Esophagus squamous epithelium (tissue), 5 donors: Measurements from ENCODE around the gene PUM1. TPM values are rescaled to one million over a fixed set of nuclear protein-coding genes. Genes with fewer than 3 reads are reported as not detected.

Experiments
- DNase-seq: peaks from one replicate; lab custom pipeline; 2025; lab: John Stamatoyannopoulos, UW
- H3K27ac ChIP-seq, 4 donors: fragments of 200-600 bp; sonication (generic); one replicate each; pipeline ENCODE4 v1.5.1; 2016 to 2019; ENCODE audit warnings: mild to moderate bottlenecking in 1 of 4
- H3K27me3 ChIP-seq, 4 donors: fragments of 200-600 bp; sonication (generic); 1 replicate in 3 of 4; 2 replicates in 1 of 4; pipeline versions ENCODE4 v1.5.1 to v1.6.0; 2017 to 2021; ENCODE audit warnings: antibody characterized with exemption in 1 of 4
- H3K36me3 ChIP-seq, 3 donors: fragments of 200-600 bp; sonication (generic); one replicate each; pipeline ENCODE4 v1.5.1; 2016 to 2019
- H3K4me1 ChIP-seq, 3 donors: fragments of 200-600 bp; sonication (generic); one replicate each; pipeline ENCODE4 v1.5.1; 2017 to 2019
- H3K4me3 ChIP-seq, 4 donors: fragments of 200-600 bp; sonication (generic); 1 replicate in 3 of 4; 2 replicates in 1 of 4; pipeline ENCODE4 v1.5.1; 2016 to 2019; ENCODE audit warnings: mild to moderate bottlenecking in 2 of 4, moderate library complexity in 1 of 4
- H3K9me3 ChIP-seq, 3 donors: fragments of 200-600 bp; sonication (generic); one replicate each; pipeline ENCODE4 v1.5.1; 2016 to 2019
- CTCF ChIP-seq, 6 experiments: fragments of 450-650 bp in 4 of 6; fragments of 200-600 bp in 2 of 6; sonication (generic) in 2 of 6; IDR thresholded peaks; one replicate each; pipeline ENCODE4 v1.5.1; 2016 to 2019; ENCODE audit warnings: antibody characterized with exemption in 6 of 6, mild to moderate bottlenecking in 4 of 6, moderate library complexity in 4 of 6
- POLR2A ChIP-seq, 4 donors: fragments of 450-650 bp; IDR thresholded peaks; one replicate each; pipeline ENCODE4 v1.6.1; 2017; ENCODE audit warnings: antibody characterized with exemption in 4 of 4, mild to moderate bottlenecking in 4 of 4, moderate library complexity in 3 of 4
- WGBS, 2 donors: methylation state at CpG; one replicate each; pipeline ENCODE4 v1.1.5; 2018; 5-methylcytosine and 5-hydroxymethylcytosine counted together
- intact Hi-C: fragments of 100-400 bp; cut with DNase I; formaldehyde crosslinking; loops from one replicate; pipeline ENCODE4 v1.15.0; 2022
- total RNA-seq, 4 donors: library from RNA; depleted of rRNA; stranded (reverse); fragments of >200 nt; gene quantifications; one replicate each; pipeline ENCODE4 v1.1.0, GENCODE V29; 2016
- donor health status: DM: yes; HTN: yes; CAD: no.

Gene PUM1
- total RNA-seq, 4 donors from 2014 or later = 41.6 to 88.1 (median 53.9) TPM

GRCh38 chr1:30928789-30929134 is 136.8 kb downstream of the PUM1 start:
- H3K27ac ChIP-seq = no peak overlapping the region
- intact Hi-C loops = no loop called here
- peaks cover 0 to 4% (median 0%) of the 10 kb centered on the region in 3 donors for H3K4me1 ChIP-seq
- H3K4me3 ChIP-seq = no peak overlapping the region
- H3K9me3 ChIP-seq = no peaks in the 10 kb centered on the region
- no peak for DNase-seq
- H3K27me3 ChIP-seq = no peaks in the 10 kb centered on the region
- 86 to 90% methylated on average over 2 of the region's 2 CpGs for WGBS, 2 donors
- TF ChIP-seq POLR2A (IDR thresholded peaks at IDR 0.05) (no peak), CTCF (IDR thresholded peaks at IDR 0.05) (no peak)
- peaks cover 3 to 35% (median 5%) of the 10 kb centered on the region in 3 donors for H3K36me3 ChIP-seq

GRCh38 chr1:30928171-30928570 is 137.3 kb downstream of the PUM1 start:
- H3K9me3 ChIP-seq = no peaks in the 10 kb centered on the region

GRCh38 chr1:30927448-30927847 is 138.1 kb downstream of the PUM1 start:
- Histone ChIP-seq H3K27ac (no peak overlapping the region), H3K9me3 (no peaks in the 10 kb centered on the region), H3K4me1 (no peaks in the 10 kb centered on the region), H3K4me3 (no peak overlapping the region), H3K27me3 (no peaks in the 10 kb centered on the region), H3K36me3 (peaks cover 0 to 22% (median 5%) of the 10 kb centered on the region in 3 donors)
- 47 to 72% methylated on average over 3 of the region's 3 CpGs for WGBS, 2 donors
- intact Hi-C loops = no loop called here
- no peak for DNase-seq
- TF ChIP-seq POLR2A (IDR thresholded peaks at IDR 0.05) (no peak), CTCF (IDR thresholded peaks at IDR 0.05) (no peak)

More at GRCh38 chr1:30928171-30928570, 137.3 kb downstream of the PUM1 start:
- Histone ChIP-seq H3K4me3 (no peak overlapping the region), H3K36me3 (peaks cover 0 to 30% (median 5%) of the 10 kb centered on the region in 3 donors), H3K27ac (no peak overlapping the region), H3K4me1 (no peaks in the 10 kb centered on the region), H3K27me3 (no peaks in the 10 kb centered on the region)
- 74 to 76% methylated on average over 7 of the region's 7 CpGs for WGBS, 2 donors
- intact Hi-C loops = no loop called here
- no peak for TF ChIP-seq POLR2A (IDR thresholded peaks at IDR 0.05)
- TF ChIP-seq CTCF (IDR thresholded peaks at IDR 0.05) = no peak
- no peak for DNase-seq

- no peaks in the 10 kb centered on the region for H3K27me3 ChIP-seq
- H3K9me3 ChIP-seq = no peaks in the 10 kb centered on the region
- intact Hi-C loops = no loop called here
- no peaks in the 10 kb centered on the region for H3K4me1 ChIP-seq
- H3K4me3 ChIP-seq = no peak overlapping the region
- no peak for TF ChIP-seq POLR2A (IDR thresholded peaks at IDR 0.05)
- TF ChIP-seq CTCF (IDR thresholded peaks at IDR 0.05) = no peak
- H3K36me3 ChIP-seq = no peaks in the 10 kb centered on the region
- H3K27ac ChIP-seq = no peak overlapping the region
- no peak for DNase-seq
- 64 to 77% methylated on average over 1 of the region's 1 CpG for whole genome bisulfite sequencing, 2 donors
Measured at GRCh38 chr1:30923597-30923996, 141.9 kb downstream of the PUM1 start.

GRCh38 chr1:30920827-30921226 is 144.7 kb downstream of the PUM1 start:
- Histone ChIP-seq H3K27ac (no peak overlapping the region), H3K36me3 (no peaks in the 10 kb centered on the region), H3K27me3 (no peaks in the 10 kb centered on the region), H3K9me3 (no peaks in the 10 kb centered on the region), H3K4me1 (no peaks in the 10 kb centered on the region), H3K4me3 (no peak overlapping the region)
- no peak for TF ChIP-seq CTCF (IDR thresholded peaks at IDR 0.05)
- no peak for TF ChIP-seq POLR2A (IDR thresholded peaks at IDR 0.05)
- 54 to 71% methylated on average over 7 of the region's 7 CpGs for WGBS, 2 donors
- no peak for DNase-seq
- intact Hi-C loops = no loop called here
